HEK293 (cell line): ENCODE data around the gene CDH23.

Experiments used
- CTCF ChIA-PET: fragments of 350-600 bp; formaldehyde crosslinking; extraction: SDS; loops from one replicate; lab custom pipeline; 2021; ENCODE audit warnings: antibody characterized with exemption; lab: Yijun Ruan, JAX
- POLR2A ChIA-PET: fragments of 300-600 bp; formaldehyde crosslinking; extraction: SDS; loops from one replicate; lab custom pipeline; 2020; ENCODE audit warnings: antibody characterized with exemption, inconsistent platforms; lab: Yijun Ruan, JAX
- H3K27ac ChIP-seq: fragments of 200-500 bp; sonication (Bioruptor generic); 2 replicates; pipeline ENCODE4 v1.5.1; 2014; ENCODE audit warnings: low read depth, low read length, control low read depth, inconsistent platforms; ENCODE audit errors: extremely low read depth
- H3K36me3 ChIP-seq, 2 experiments: fragments of 200-500 bp in 1 of 2; sonication (Bioruptor generic) in 1 of 2; 1 replicate in 1 of 2; 2 replicates in 1 of 2; pipeline ENCODE4 v1.5.1; 2014 to 2017; ENCODE audit warnings: inconsistent platforms in 2 of 2, low read length in 2 of 2; ENCODE audit not compliant: control insufficient read depth in 2 of 2, insufficient read depth in 1 of 2
- H3K4me1 ChIP-seq: fragments of 200-500 bp; sonication (Bioruptor generic); 2 replicates; pipeline ENCODE4 v1.5.1; 2014; ENCODE audit warnings: mild to moderate bottlenecking, low read length, inconsistent platforms; ENCODE audit not compliant: control insufficient read depth, insufficient read depth
- H3K4me3 ChIP-seq: 2 replicates; pipeline ENCODE4 v1.5.1; 2011; ENCODE audit warnings: low read depth, mild to moderate bottlenecking, control low read depth, low read length, moderate library complexity
- H3K9me3 ChIP-seq: fragments of 200-500 bp; sonication (Bioruptor generic); 2 replicates; pipeline ENCODE4 v1.5.1; 2014; ENCODE audit warnings: low read depth, low read length, inconsistent platforms; ENCODE audit not compliant: control insufficient read depth, insufficient read depth
- ATF2 ChIP-seq: fragments of 450-650 bp; formaldehyde crosslinking; IDR thresholded peaks from 2 replicates; pipeline ENCODE4 v1.5.1; 2016; ENCODE audit warnings: missing biosample characterization, missing genetic modification characterization, low read depth
- OSR2 ChIP-seq: fragments of 450-650 bp; formaldehyde crosslinking; IDR thresholded peaks from 2 replicates; pipeline ENCODE4 v1.5.1; 2016; ENCODE audit warnings: missing biosample characterization, missing genetic modification characterization
- SALL2 ChIP-seq: fragments of 450-650 bp; formaldehyde crosslinking; IDR thresholded peaks from 2 replicates; pipeline ENCODE4 v1.5.0; 2017; ENCODE audit warnings: missing biosample characterization, mild to moderate bottlenecking, missing genetic modification characterization, borderline replicate concordance
- SETDB1 ChIP-seq: IDR thresholded peaks from one replicate; pipeline ENCODE4 v1.6.1; 2017; ENCODE audit warnings: mild to moderate bottlenecking, low read length, moderate library complexity, mixed read lengths; ENCODE audit not compliant: insufficient read length
- SP2 ChIP-seq: fragments of 450-650 bp; formaldehyde crosslinking; IDR thresholded peaks from 2 replicates; pipeline ENCODE4 v1.5.1; 2016; ENCODE audit warnings: missing biosample characterization, missing genetic modification characterization
- ZBTB17 ChIP-seq: fragments of 450-650 bp; formaldehyde crosslinking; IDR thresholded peaks from 2 replicates; pipeline ENCODE4 v1.5.1; 2016; ENCODE audit warnings: missing biosample characterization, missing genetic modification characterization
- ZNF18 ChIP-seq: fragments of 450-650 bp; formaldehyde crosslinking; IDR thresholded peaks from 2 replicates; pipeline ENCODE4 v1.5.1; 2016; ENCODE audit warnings: missing biosample characterization, missing genetic modification characterization
- ZNF274 ChIP-seq, 2 experiments: fragments of 200-500 bp in 1 of 2; fragments of 450-650 bp in 1 of 2; sonication (Bioruptor generic) in 1 of 2; formaldehyde crosslinking in 1 of 2; IDR thresholded peaks; 2 replicates each; pipeline versions ENCODE4 v1.5.1 to v1.6.1; 2014 to 2016; ENCODE audit warnings: borderline replicate concordance in 1 of 2, inconsistent platforms in 1 of 2, low read length in 1 of 2, missing biosample characterization in 1 of 2, missing genetic modification characterization in 1 of 2
- ZNF280D ChIP-seq: fragments of 450-650 bp; formaldehyde crosslinking; IDR thresholded peaks from 2 replicates; pipeline ENCODE4 v1.5.1; 2016; ENCODE audit warnings: missing biosample characterization, missing genetic modification characterization
- ZNF335 ChIP-seq: fragments of 450-650 bp; formaldehyde crosslinking; conservative IDR thresholded peaks from 2 replicates; pipeline ENCODE4 v1.5.1; 2016; ENCODE audit warnings: missing biosample characterization, missing genetic modification characterization
- ZNF621 ChIP-seq: fragments of 450-650 bp; formaldehyde crosslinking; IDR thresholded peaks from 2 replicates; pipeline ENCODE4 v1.5.1; 2017; ENCODE audit warnings: missing biosample characterization, missing genetic modification characterization
- TF ChIP-seq, protein P1 (sequence below): fragments of 450-650 bp; formaldehyde crosslinking; IDR thresholded peaks from 2 replicates; pipeline ENCODE4 v1.5.1; 2016; ENCODE audit warnings: missing biosample characterization, missing genetic modification characterization
- TF ChIP-seq, protein P2 (sequence below): fragments of 450-650 bp; formaldehyde crosslinking; IDR thresholded peaks from 2 replicates; pipeline ENCODE4 v1.5.1; 2017; ENCODE audit warnings: missing biosample characterization, missing genetic modification characterization

Gene CDH23

DNA sequence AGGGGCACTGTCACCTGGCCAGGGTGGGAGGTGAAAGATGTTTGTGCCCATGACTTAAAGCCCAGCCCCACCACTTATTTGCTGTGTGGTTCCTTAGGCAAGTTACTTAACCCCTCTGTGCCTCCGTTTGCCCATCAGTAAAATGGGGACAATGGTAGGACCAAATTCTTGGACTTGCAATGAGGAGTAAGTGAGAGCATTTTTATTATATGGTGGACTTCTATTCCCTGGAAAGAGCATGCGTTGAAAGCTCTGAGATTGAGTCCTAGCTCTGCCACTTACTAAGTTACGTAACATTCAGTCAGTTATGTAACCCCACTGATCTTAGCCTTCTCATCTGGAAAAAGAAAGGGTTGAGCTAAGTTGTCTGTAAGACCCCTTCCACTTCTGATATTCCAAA is 357.8 kb downstream of the CDH23 start (continued):
- no peak for TF ChIP-seq ATF2 (tag by site-specific recombination)
- TF ChIP-seq SP2 (tag by site-specific recombination), result no peak
- TF ChIP-seq ZBTB17, result no peak
- no peak for TF ChIP-seq SETDB1

- ChIA-PET CTCF (interaction anchor here (0.7 to 1.8 kb wide), 4 partner anchors 9 to 141 kb away, joined by 3 to 4 read pairs (median 3); no protein-coding TSS in a partner anchor), POLR2A (no interaction called here)
- H3K4me3 ChIP-seq, result no peak overlapping the region
- H3K9me3 ChIP-seq, result no peaks in the 10 kb centered on the region
- no peak overlapping the region for H3K27ac ChIP-seq
- H3K36me3 ChIP-seq, result no peaks in the 10 kb centered on the region
- no peaks in the 10 kb centered on the region for H3K4me1 ChIP-seq
- TF ChIP-seq ZNF335 (tag by site-specific recombination), result no peak
- TF ChIP-seq OSR2 (tag by site-specific recombination), result no peak
- TF ChIP-seq, protein P1, sequence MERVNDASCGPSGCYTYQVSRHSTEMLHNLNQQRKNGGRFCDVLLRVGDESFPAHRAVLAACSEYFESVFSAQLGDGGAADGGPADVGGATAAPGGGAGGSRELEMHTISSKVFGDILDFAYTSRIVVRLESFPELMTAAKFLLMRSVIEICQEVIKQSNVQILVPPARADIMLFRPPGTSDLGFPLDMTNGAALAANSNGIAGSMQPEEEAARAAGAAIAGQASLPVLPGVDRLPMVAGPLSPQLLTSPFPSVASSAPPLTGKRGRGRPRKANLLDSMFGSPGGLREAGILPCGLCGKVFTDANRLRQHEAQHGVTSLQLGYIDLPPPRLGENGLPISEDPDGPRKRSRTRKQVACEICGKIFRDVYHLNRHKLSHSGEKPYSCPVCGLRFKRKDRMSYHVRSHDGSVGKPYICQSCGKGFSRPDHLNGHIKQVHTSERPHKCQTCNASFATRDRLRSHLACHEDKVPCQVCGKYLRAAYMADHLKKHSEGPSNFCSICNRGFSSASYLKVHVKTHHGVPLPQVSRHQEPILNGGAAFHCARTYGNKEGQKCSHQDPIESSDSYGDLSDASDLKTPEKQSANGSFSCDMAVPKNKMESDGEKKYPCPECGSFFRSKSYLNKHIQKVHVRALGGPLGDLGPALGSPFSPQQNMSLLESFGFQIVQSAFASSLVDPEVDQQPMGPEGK (tag by site-specific recombination), result no peak
- TF ChIP-seq ZNF274 (IDR thresholded peaks at IDR 0.05; ENCODE audit: low read length), result no peak
- TF ChIP-seq ZNF274 (tag by site-specific recombination; IDR thresholded peaks at IDR 0.05; ENCODE audit: borderline replicate concordance), result no peak
- TF ChIP-seq ZNF621 (tag by site-specific recombination), result no peak
- no peak for TF ChIP-seq ZNF280D (tag by site-specific recombination)
- no peak for TF ChIP-seq SALL2
- TF ChIP-seq ZNF18 (tag by site-specific recombination), result no peak
- TF ChIP-seq, protein P2, sequence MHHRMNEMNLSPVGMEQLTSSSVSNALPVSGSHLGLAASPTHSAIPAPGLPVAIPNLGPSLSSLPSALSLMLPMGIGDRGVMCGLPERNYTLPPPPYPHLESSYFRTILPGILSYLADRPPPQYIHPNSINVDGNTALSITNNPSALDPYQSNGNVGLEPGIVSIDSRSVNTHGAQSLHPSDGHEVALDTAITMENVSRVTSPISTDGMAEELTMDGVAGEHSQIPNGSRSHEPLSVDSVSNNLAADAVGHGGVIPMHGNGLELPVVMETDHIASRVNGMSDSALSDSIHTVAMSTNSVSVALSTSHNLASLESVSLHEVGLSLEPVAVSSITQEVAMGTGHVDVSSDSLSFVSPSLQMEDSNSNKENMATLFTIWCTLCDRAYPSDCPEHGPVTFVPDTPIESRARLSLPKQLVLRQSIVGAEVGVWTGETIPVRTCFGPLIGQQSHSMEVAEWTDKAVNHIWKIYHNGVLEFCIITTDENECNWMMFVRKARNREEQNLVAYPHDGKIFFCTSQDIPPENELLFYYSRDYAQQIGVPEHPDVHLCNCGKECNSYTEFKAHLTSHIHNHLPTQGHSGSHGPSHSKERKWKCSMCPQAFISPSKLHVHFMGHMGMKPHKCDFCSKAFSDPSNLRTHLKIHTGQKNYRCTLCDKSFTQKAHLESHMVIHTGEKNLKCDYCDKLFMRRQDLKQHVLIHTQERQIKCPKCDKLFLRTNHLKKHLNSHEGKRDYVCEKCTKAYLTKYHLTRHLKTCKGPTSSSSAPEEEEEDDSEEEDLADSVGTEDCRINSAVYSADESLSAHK (tag by site-specific recombination), result no peak
These were observed 358.6 kb downstream of the CDH23 start for GRCh38 chr10:71755179-71755879.
